Brain microvascular endothelial cell (primary cell): ENCODE results near the gene ARSG.

Experiments used
- DNase-seq: peaks from one replicate; pipeline ENCODE4 v3.0.0-alpha.2; 2020
- H3K27ac ChIP-seq: fragments of 250-450 bp; sonication (Bioruptor Pico); 2 replicates; pipeline ENCODE4 v1.5.1; 2020; ENCODE audit warnings: mild to moderate bottlenecking, moderate library complexity
- H3K27me3 ChIP-seq: fragments of 250-450 bp; sonication (Bioruptor Pico); replicated peaks from 2 replicates; pipeline ENCODE4 v1.5.1; 2020; ENCODE audit warnings: mild to moderate bottlenecking
- H3K36me3 ChIP-seq: fragments of 250-450 bp; sonication (Bioruptor Pico); replicated peaks from 2 replicates; pipeline ENCODE4 v1.5.1; 2020; ENCODE audit warnings: mild to moderate bottlenecking
- H3K4me3 ChIP-seq: 2 replicates; pipeline ENCODE4 v1.5.1; 2011; ENCODE audit warnings: low read depth, mild to moderate bottlenecking, control low read depth, low read length, moderate library complexity
- in situ Hi-C: cut with HindIII; loops from 2 replicates; pipeline ENCODE4 v1.10.0; 2017; ENCODE audit warnings: low sequenced_read_pairs, low pct_ligation_motif_present
- TF ChIP-seq, protein P1 (sequence below): IDR thresholded peaks from 2 replicates; pipeline ENCODE4 v1.5.1; 2011; ENCODE audit warnings: low read depth, mild to moderate bottlenecking, moderate library complexity, low read length, control low read depth, inconsistent platforms; ENCODE audit errors: missing control alignments

The ARSG gene

DNA sequence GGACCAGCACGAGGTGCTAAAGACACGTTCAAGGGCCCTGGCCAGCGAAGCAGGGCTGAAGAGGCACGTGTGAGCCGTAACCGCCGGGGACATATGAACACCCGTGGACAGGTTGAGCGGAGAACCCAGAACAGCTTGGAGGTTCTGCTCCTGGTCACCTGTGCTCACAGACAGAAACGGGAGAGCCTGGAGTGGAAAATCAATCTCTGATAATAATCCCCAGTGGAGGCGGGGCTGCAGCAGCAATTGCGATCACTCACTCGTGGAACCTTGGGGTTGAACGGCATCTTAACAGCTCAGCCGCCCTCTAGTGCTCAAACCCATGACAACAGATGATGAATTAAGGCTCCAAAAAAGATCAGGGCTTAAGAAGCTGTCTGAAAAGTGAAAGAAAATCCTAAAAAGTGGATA, 140.4 kb downstream of the ARSG start:
- DNase-seq = peak; percentile 35
- in situ Hi-C loops = no loop called here

DNA sequence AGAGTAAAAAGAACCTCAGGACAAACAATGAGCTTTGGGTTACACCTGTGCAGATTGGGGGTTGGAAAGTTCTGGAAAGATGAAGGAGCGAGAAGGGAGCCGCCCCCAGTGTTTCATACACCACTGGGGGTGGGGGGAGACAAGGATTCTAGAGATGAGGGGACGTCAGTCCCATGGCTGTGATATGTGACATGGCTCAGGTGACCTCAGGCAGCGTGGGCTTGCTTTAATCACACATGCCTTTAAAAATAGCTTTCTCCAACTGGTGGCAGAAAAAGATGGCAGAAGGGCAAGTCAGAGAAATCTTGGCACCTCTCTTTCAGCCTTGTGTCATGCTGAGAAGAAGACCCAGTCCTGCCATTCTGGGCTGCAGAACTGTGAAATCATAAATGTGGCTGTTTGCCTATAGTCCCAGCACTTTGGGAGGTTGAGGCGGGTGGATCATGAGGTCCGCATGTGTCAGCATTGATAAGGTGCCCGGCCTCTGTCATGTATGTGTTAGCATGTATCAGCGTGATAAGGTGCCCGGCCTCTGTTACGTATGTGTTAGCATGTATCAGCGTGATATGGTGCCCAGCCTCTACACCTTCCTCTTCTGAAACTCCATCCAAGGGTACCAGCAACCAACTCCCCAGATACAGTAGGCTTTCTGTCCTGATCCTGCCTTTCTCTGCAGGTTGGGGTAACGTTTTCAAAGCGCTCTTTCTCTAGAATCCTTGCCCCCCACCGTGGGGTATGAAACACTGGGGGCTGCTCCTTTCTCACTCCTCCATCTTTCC, 141.0 kb downstream of the ARSG start:
- H3K4me3 ChIP-seq = no peak overlapping the region
- in situ Hi-C loops = no loop called here
- no peak for DNase-seq

More for the DNA sequence above, 140.4 kb downstream of the ARSG start:
- TF ChIP-seq, protein P1, sequence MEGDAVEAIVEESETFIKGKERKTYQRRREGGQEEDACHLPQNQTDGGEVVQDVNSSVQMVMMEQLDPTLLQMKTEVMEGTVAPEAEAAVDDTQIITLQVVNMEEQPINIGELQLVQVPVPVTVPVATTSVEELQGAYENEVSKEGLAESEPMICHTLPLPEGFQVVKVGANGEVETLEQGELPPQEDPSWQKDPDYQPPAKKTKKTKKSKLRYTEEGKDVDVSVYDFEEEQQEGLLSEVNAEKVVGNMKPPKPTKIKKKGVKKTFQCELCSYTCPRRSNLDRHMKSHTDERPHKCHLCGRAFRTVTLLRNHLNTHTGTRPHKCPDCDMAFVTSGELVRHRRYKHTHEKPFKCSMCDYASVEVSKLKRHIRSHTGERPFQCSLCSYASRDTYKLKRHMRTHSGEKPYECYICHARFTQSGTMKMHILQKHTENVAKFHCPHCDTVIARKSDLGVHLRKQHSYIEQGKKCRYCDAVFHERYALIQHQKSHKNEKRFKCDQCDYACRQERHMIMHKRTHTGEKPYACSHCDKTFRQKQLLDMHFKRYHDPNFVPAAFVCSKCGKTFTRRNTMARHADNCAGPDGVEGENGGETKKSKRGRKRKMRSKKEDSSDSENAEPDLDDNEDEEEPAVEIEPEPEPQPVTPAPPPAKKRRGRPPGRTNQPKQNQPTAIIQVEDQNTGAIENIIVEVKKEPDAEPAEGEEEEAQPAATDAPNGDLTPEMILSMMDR = peak; percentile 56
- peaks cover 84% of the 10 kb centered on the region for H3K36me3 ChIP-seq
- no peak overlapping the region for H3K4me3 ChIP-seq
- H3K27me3 ChIP-seq = no peaks in the 10 kb centered on the region
- H3K27ac ChIP-seq = no peak overlapping the region

DNA sequence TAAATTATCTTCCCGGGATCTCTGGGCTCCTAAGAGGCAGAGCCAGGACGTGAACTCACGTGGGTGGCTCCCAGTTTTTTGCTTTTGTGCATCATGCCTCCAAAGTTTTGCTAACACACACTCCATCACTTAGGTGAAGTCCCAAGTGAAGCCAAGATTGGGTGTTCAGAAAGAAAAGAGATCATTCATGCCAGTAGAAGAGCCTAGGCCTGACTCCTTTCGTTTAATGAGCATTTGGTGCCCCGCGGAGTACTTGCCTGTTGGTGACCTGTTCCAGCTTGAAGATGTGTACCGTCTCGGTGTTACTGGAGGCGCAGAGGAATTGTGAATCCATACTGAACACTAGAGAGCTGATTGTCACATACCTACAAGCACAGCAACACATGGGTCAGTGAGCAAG, 141.9 kb downstream of the ARSG start:
- in situ Hi-C loops = no loop called here
- no peaks in the 10 kb centered on the region for H3K27me3 ChIP-seq
- DNase-seq = no peak
- H3K4me3 ChIP-seq = no peak overlapping the region
- H3K27ac ChIP-seq = no peak overlapping the region
- peaks cover 71% of the 10 kb centered on the region for H3K36me3 ChIP-seq
- TF ChIP-seq, protein P1 = no peak

More for the DNA sequence above, 141.0 kb downstream of the ARSG start:
- Histone ChIP-seq H3K27me3 (no peaks in the 10 kb centered on the region), H3K27ac (no peak overlapping the region), H3K36me3 (peaks cover 78% of the 10 kb centered on the region)
- TF ChIP-seq, protein P1 = no peak

DNA sequence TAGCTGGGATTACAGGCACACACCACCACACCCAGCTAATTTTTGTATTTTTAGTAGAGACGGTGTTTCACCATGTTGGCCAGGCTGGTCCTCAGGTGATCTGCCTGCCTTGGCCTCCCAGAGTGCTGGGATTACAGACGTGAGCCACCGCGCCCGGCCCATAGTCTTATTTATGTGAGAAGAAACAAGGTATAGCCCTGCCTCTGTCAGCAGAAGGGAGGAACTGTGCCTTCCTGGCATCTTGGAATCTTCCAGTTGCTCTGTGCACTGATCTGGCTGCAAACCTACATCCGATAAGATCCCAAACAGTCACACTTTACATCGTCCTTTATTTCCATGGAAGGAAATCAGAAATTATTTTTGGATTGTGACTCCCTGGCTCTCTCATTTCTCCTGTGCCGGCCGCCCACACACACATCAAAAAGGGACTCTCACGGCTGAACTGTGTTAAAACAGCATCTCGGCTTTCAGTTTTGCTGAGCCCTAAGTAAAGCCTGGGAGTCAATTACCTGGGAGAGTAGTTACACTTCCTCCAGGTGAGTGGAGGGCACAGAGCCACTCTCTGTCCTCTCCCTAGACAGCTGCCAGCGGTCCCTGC, 142.7 kb downstream of the ARSG start:
- H3K27ac ChIP-seq = no peak overlapping the region
- TF ChIP-seq, protein P1 = no peak
- no peak for DNase-seq
- peaks cover 65% of the 10 kb centered on the region for H3K36me3 ChIP-seq
- in situ Hi-C loops = no loop called here
- no peak overlapping the region for H3K4me3 ChIP-seq
- H3K27me3 ChIP-seq = no peaks in the 10 kb centered on the region

DNA sequence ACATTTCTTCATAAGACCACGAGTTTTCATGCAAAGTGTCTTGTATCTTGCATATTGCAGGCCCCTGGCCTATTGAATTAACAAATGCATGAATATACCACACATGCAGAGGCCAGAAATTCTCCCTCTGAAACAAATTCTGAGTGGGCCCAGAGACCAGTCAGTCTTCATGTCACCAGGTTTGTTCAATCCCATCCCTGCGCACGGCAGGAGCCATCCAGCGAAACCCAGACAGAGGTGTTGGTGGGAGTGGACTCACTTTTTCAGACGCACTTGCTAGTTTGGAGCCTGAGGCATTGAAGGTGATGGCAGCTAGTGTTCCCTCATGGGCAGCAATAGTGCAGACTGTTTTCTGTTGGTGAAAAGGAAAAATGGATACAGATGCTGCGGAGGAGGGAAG, 144.1 kb downstream of the ARSG start:
- H3K36me3 ChIP-seq = peaks cover 52% of the 10 kb centered on the region
- in situ Hi-C loops = no loop called here
- DNase-seq = no peak
- TF ChIP-seq, protein P1 = no peak
- no peak overlapping the region for H3K4me3 ChIP-seq
- no peak overlapping the region for H3K27ac ChIP-seq
- no peaks in the 10 kb centered on the region for H3K27me3 ChIP-seq
